Activated CD4-positive, alpha-beta memory T cell treated with anti-CD3 and anti-CD28 coated beads for 36 hours (primary cell): ENCODE measurements around the gene CYFIP1. TPM values are rescaled to one million over a fixed set of nuclear protein-coding genes. Genes with fewer than 3 reads are reported as not detected.
A peak's percentile ranks its signal among the peaks of the same experiment; 100 is the strongest.

Experiments used
- CTCF ChIA-PET: fragments of 350-600 bp; sonication (Branson Sonifier 250); formaldehyde crosslinking; loops from one replicate; lab custom pipeline; 2021; ENCODE audit warnings: antibody characterized with exemption, inconsistent platforms; lab: Charles Lee
- POLR2A ChIA-PET: fragments of 350-600 bp; sonication (Branson Sonifier 250); formaldehyde crosslinking; loops from one replicate; lab custom pipeline; 2021; ENCODE audit warnings: antibody characterized with exemption; lab: Charles Lee
- DNase-seq: peaks from one replicate; pipeline ENCODE4 v3.0.0-alpha.2; 2020
- H3K27ac Mint-ChIP-seq: one replicate; pipeline ENCODE4 v1.8.0; 2021; ENCODE audit warnings: mixed read lengths
- H3K27me3 Mint-ChIP-seq: one replicate; pipeline ENCODE4 v1.8.0; 2021; ENCODE audit warnings: mixed read lengths
- H3K36me3 Mint-ChIP-seq: one replicate; pipeline ENCODE4 v1.8.0; 2021; ENCODE audit warnings: mixed read lengths
- H3K4me1 Mint-ChIP-seq: one replicate; pipeline ENCODE4 v1.8.0; 2021; ENCODE audit warnings: low read depth, mixed read lengths
- H3K4me3 Mint-ChIP-seq: one replicate; pipeline ENCODE4 v1.8.0; 2021; ENCODE audit warnings: mild to moderate bottlenecking, mixed read lengths
- H3K9me3 Mint-ChIP-seq: one replicate; pipeline ENCODE4 v1.8.0; 2021; ENCODE audit warnings: mixed read lengths
- intact Hi-C: fragments of 100-400 bp; cut with micrococcal nuclease; formaldehyde crosslinking; loops from one replicate; pipeline ENCODE4 v1.15.1; 2023
- total RNA-seq, 2 experiments: library from RNA; stranded (reverse); gene quantifications; one replicate each; pipeline ENCODE4 v1.2.3, GENCODE V29; 2021

The CYFIP1 gene
- total RNA-seq, 2 experiments from 2014 or later: 55.8 to 57.3 TPM

DNA sequence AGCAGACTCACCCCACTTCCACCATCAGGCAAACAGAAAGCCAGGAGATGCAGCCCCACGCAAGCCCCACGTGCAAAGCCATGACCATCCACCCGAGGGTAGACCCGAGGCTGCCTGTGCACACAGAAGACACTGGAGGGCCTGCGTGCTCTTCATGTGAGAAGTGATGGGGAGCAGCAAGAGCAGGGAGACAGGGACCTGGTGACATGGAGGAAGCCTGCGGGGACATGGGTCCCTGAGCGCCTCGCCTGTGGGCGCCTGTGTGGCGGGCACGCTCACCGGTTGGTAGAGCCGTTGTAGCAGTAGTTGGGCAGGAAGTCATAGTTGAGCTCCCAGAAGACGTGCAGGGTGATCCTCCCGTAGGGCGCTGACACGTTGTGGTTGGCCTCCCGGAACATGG, 76.7 kb downstream of the CYFIP1 start:
- Mint-ChIP-seq H3K36me3 (peaks cover 19% of the 10 kb centered on the region), H3K4me1 (peaks cover 6% of the 10 kb centered on the region), H3K4me3 (no peak overlapping the region), H3K27me3 (no peaks in the 10 kb centered on the region), H3K9me3 (no peaks in the 10 kb centered on the region), H3K27ac (no peak overlapping the region)
- intact Hi-C loops: no loop called here
- ChIA-PET CTCF (no interaction called here), POLR2A (no interaction called here)
- no peak for DNase-seq

DNA sequence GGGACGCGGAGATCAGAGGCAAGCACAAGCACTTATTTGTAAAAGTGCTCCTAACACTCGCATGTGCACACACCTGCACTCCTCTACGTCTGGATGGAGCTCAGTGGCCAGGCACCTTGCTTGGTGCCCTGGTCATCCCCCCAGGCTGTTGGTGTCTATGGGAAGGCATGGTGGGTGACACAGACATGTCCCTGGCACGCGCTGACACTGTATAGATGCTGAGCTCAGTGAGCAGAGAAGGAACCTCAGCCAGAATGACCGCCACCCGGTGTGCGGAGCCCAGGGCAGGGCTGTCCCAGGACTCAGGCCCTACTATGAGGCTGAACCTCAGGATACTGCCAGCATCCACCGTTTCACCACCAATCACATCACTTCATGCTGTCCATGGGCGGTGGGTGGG, 77.2 kb downstream of the CYFIP1 start:
- no peaks in the 10 kb centered on the region for H3K27me3 Mint-ChIP-seq
- no peaks in the 10 kb centered on the region for H3K9me3 Mint-ChIP-seq
- ChIA-PET CTCF (no interaction called here), POLR2A (no interaction called here)
- H3K4me3 Mint-ChIP-seq: no peak overlapping the region
- peaks cover 17% of the 10 kb centered on the region for H3K36me3 Mint-ChIP-seq
- intact Hi-C loops: no loop called here
- H3K27ac Mint-ChIP-seq: no peak overlapping the region
- H3K4me1 Mint-ChIP-seq: peaks cover 6% of the 10 kb centered on the region
- DNase-seq: no peak

GRCh38 chr15:22902578-22902977, 77.6 kb downstream of the CYFIP1 start:
- peaks cover 16% of the 10 kb centered on the region for H3K36me3 Mint-ChIP-seq
- ChIA-PET POLR2A (no interaction called here), CTCF (no interaction called here)
- intact Hi-C loops: no loop called here
- no peak overlapping the region for H3K27ac Mint-ChIP-seq
- H3K9me3 Mint-ChIP-seq: no peaks in the 10 kb centered on the region
- no peak overlapping the region for H3K4me3 Mint-ChIP-seq
- DNase-seq: no peak
- peaks cover 6% of the 10 kb centered on the region for H3K4me1 Mint-ChIP-seq
- no peaks in the 10 kb centered on the region for H3K27me3 Mint-ChIP-seq

DNA sequence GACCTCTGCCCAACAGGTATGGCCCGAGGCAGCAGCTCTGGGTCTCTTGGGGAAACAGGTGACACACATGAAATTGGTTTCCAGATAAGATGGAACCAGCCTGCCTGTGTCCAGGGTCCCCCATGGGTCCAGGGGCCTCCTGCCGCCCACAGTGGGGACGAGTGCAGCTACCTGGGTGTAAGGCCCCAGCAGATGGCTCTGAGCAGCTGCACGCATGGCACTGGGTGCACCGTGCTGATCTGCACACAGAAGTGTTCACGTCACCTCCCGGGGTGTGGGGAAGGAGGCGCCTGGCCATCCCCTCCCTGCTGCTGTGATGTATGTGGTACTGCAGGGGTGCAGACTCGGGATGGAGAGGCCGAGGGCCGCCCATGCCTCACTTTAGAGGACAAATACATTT, 78.1 kb downstream of the CYFIP1 start:
- Mint-ChIP-seq H3K4me3 (no peak overlapping the region), H3K9me3 (no peaks in the 10 kb centered on the region), H3K36me3 (peaks cover 18% of the 10 kb centered on the region), H3K4me1 (peaks cover 6% of the 10 kb centered on the region), H3K27ac (no peak overlapping the region), H3K27me3 (no peaks in the 10 kb centered on the region)
- ChIA-PET POLR2A (no interaction called here), CTCF (no interaction called here)
- intact Hi-C loops: no loop called here
- no peak for DNase-seq

- Mint-ChIP-seq H3K4me3 (no peak overlapping the region), H3K27ac (no peak overlapping the region), H3K36me3 (peaks cover 12% of the 10 kb centered on the region), H3K27me3 (no peaks in the 10 kb centered on the region), H3K4me1 (peaks cover 11% of the 10 kb centered on the region), H3K9me3 (no peaks in the 10 kb centered on the region)
- intact Hi-C loops: no loop called here
- DNase-seq: peak; percentile 71
- POLR2A ChIA-PET: no interaction called here
- CTCF ChIA-PET: interaction anchor here (0.8 to 0.9 kb wide), 2 partner anchors 10 to 84 kb away, joined by 3 to 5 read pairs; no protein-coding TSS in a partner anchor
Measured at GRCh38 chr15:22895465-22896190, 84.5 kb downstream of the CYFIP1 start.

DNA sequence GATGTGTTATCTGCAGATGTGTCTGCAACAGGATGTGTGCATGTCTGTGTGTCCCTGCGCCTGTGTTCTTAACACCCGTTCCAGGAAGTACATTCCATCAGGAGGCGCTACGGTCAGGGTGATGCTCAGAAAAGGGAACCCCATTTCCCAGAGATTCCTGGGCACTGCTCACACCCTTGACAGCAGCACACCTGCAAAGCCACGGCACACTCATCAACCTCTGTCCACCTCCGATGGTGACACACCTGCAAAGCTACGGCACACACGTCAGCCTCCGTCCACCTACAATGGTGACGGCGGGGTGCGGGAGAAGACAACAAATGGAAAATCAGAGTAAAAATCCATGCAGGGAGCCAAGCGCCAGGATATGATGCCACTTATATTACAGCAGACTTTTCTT, 86.3 kb downstream of the CYFIP1 start:
- ChIA-PET CTCF (no interaction called here), POLR2A (no interaction called here)
- no peak overlapping the region for H3K27ac Mint-ChIP-seq
- H3K4me3 Mint-ChIP-seq: no peak overlapping the region
- peaks cover 5% of the 10 kb centered on the region for H3K4me1 Mint-ChIP-seq
- H3K36me3 Mint-ChIP-seq: peaks cover 5% of the 10 kb centered on the region
- intact Hi-C loops: no loop called here
- no peaks in the 10 kb centered on the region for H3K9me3 Mint-ChIP-seq
- DNase-seq: no peak
- no peaks in the 10 kb centered on the region for H3K27me3 Mint-ChIP-seq

GRCh38 chr15:22893081-22893480, 87.1 kb downstream of the CYFIP1 start:
- DNase-seq: no peak
- Mint-ChIP-seq H3K27me3 (no peaks in the 10 kb centered on the region), H3K36me3 (peaks cover 5% of the 10 kb centered on the region), H3K9me3 (no peaks in the 10 kb centered on the region), H3K27ac (no peak overlapping the region), H3K4me3 (no peak overlapping the region), H3K4me1 (peaks cover 5% of the 10 kb centered on the region)
- intact Hi-C loops: no loop called here
- POLR2A ChIA-PET: no interaction called here
- CTCF ChIA-PET: no interaction called here

GRCh38 chr15:22892333-22892732, 87.8 kb downstream of the CYFIP1 start:
- H3K27me3 Mint-ChIP-seq: no peaks in the 10 kb centered on the region
- ChIA-PET POLR2A (no interaction called here), CTCF (no interaction called here)
- no peak overlapping the region for H3K4me3 Mint-ChIP-seq
- peaks cover 3% of the 10 kb centered on the region for H3K36me3 Mint-ChIP-seq
- no peaks in the 10 kb centered on the region for H3K9me3 Mint-ChIP-seq
- H3K4me1 Mint-ChIP-seq: peaks cover 5% of the 10 kb centered on the region
- DNase-seq: no peak
- intact Hi-C loops: no loop called here
- H3K27ac Mint-ChIP-seq: no peak overlapping the region

- intact Hi-C loops: no loop called here
- Mint-ChIP-seq H3K36me3 (no peaks in the 10 kb centered on the region), H3K4me3 (no peak overlapping the region), H3K27me3 (no peaks in the 10 kb centered on the region), H3K9me3 (no peaks in the 10 kb centered on the region), H3K4me1 (peaks cover 5% of the 10 kb centered on the region), H3K27ac (no peak overlapping the region)
- DNase-seq: no peak
- ChIA-PET POLR2A (no interaction called here), CTCF (no interaction called here)
Measured at GRCh38 chr15:22891426-22892210, 88.5 kb downstream of the CYFIP1 start.

GRCh38 chr15:22890296-22890695, 89.9 kb downstream of the CYFIP1 start:
- H3K36me3 Mint-ChIP-seq: no peaks in the 10 kb centered on the region
- H3K27me3 Mint-ChIP-seq: no peaks in the 10 kb centered on the region
- POLR2A ChIA-PET: no interaction called here
- CTCF ChIA-PET: interaction anchor here (0.7 kb wide), 1 partner anchor 72 kb away, joined by 3 read pairs; no protein-coding TSS in a partner anchor
- H3K4me3 Mint-ChIP-seq: no peak overlapping the region
- H3K27ac Mint-ChIP-seq: no peak overlapping the region
- H3K9me3 Mint-ChIP-seq: no peaks in the 10 kb centered on the region
- intact Hi-C loops: no loop called here
- DNase-seq: no peak
- peaks cover under 1% of the 10 kb centered on the region for H3K4me1 Mint-ChIP-seq

DNA sequence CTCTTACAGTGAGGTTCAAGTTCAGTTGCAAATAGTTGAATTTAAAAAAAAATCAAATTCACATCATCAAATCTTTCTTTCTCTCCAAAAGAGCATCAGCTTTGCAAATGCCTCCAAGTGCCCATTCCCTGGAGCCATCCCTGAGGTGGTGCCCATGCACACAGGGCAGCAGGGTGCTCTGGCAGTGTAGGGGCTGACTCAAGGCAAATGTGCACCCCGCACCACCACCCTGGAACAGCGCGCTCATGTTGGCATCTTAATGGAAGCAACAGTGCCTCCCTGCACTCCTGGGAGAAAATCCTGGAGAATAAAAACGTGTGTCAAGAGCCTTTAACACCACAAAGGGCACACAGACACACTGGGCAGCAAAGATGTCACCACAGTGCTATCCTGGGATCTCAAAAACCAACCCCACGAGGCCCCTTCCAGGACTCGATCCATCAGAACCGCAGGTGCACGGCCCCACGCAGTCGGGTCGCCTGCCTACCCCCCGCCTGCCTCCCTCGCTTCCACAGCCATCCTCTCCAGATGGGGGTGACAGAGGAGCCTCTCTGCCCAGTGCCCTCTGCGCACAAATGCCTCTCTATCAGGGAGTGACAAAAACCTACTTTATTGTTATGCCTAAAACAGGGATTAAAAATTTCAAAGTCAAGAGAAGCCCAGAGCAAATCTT, 90.9 kb downstream of the CYFIP1 start:
- Mint-ChIP-seq H3K4me3 (no peak overlapping the region), H3K36me3 (no peaks in the 10 kb centered on the region), H3K4me1 (no peaks in the 10 kb centered on the region), H3K27me3 (no peaks in the 10 kb centered on the region), H3K9me3 (no peaks in the 10 kb centered on the region), H3K27ac (no peak overlapping the region)
- ChIA-PET CTCF (interaction anchor here (0.7 kb wide), 1 partner anchor 71 kb away, joined by 3 read pairs; no protein-coding TSS in a partner anchor), POLR2A (no interaction called here)
- intact Hi-C loops: no loop called here
- DNase-seq: no peak

DNA sequence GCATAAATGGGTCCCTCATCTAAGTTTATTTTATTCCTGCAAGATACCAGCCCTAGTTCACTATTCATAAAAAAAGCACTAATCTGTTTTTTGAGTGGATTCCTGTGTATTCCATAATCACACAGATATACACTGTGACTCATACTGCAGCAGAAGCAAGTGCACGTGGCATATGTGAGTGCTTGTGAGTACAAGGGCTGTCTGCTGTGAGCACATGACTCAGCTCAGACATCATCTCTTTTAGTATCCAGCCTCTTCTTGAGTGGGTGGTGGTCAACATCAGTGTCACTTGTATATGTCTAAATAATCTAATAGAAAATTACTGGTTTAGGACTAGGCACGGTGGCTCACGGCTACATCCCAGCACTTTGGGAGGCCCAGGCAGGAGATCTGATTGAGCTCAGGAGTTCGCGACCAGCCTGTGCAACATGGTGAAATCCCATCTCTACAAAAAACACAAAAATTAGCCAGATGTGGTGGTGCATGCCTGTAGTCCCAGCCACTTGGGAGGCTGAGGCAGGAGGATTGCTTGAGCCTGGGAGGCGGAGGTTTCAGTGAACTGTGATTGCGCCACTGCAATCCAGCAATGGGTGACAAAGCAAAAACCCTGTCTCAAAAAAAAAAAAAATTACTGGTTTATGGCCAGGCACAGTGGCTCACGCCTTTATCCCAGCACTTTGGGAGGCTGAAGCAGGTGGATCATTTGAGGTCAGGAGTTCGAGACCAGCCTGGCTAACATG, 91.9 kb downstream of the CYFIP1 start:
- intact Hi-C loops: no loop called here
- DNase-seq: no peak
- Mint-ChIP-seq H3K27ac (no peak overlapping the region), H3K4me3 (no peak overlapping the region), H3K36me3 (no peaks in the 10 kb centered on the region), H3K9me3 (no peaks in the 10 kb centered on the region), H3K4me1 (no peaks in the 10 kb centered on the region), H3K27me3 (no peaks in the 10 kb centered on the region)
- POLR2A ChIA-PET: no interaction called here
- CTCF ChIA-PET: no interaction called here
